MCF 10A (cell line): ENCODE measurements around the gene LGI4. TPM values are rescaled to one million over a fixed set of nuclear protein-coding genes. Genes with fewer than 3 reads are reported as not detected.

ENCODE experiments used
- BruUV-seq: library from RNA; stranded (reverse); fragments of 400-500 nt; replicated peaks from 2 replicates; lab custom pipeline; 2021; lab: Mats Ljungman, UMichigan
- CTCF ChIA-PET: fragments of 300-600 bp; sonication (Branson Sonifier 250); formaldehyde crosslinking; extraction: SDS; loops from one replicate; lab custom pipeline; 2021; ENCODE audit warnings: antibody characterized with exemption, inconsistent platforms; lab: Yijun Ruan, JAX
- POLR2A ChIA-PET: fragments of 300-600, 350-650 bp; sonication (Branson Sonifier 250); formaldehyde crosslinking; extraction: SDS; loops from one replicate; lab custom pipeline; 2020; ENCODE audit warnings: antibody characterized with exemption, inconsistent platforms; lab: Yijun Ruan, JAX
- DNase-seq: peaks from one replicate; pipeline ENCODE4 v3.0.0-alpha.2; 2018; ENCODE audit not compliant: unreplicated experiment
- H3K27ac Mint-ChIP-seq: one replicate; pipeline ENCODE4 v1.8.0; 2022; ENCODE audit warnings: mild to moderate bottlenecking, low read depth, mixed read lengths; ENCODE audit not compliant: unreplicated experiment
- H3K27me3 Mint-ChIP-seq: one replicate; pipeline ENCODE4 v1.8.0; 2022; ENCODE audit warnings: mixed read lengths; ENCODE audit not compliant: insufficient read depth, unreplicated experiment
- H3K36me3 Mint-ChIP-seq: one replicate; pipeline ENCODE4 v1.8.0; 2022; ENCODE audit warnings: mild to moderate bottlenecking, moderate library complexity, mixed read lengths; ENCODE audit not compliant: insufficient read depth, unreplicated experiment
- H3K4me1 Mint-ChIP-seq: one replicate; pipeline ENCODE4 v1.8.0; 2022; ENCODE audit warnings: mixed read lengths; ENCODE audit not compliant: insufficient read depth, unreplicated experiment
- H3K4me3 Mint-ChIP-seq: one replicate; pipeline ENCODE4 v1.8.0; 2022; ENCODE audit warnings: mild to moderate bottlenecking, moderate library complexity, mixed read lengths; ENCODE audit not compliant: unreplicated experiment
- H3K9me3 Mint-ChIP-seq: one replicate; pipeline ENCODE4 v1.8.0; 2022; ENCODE audit warnings: mixed read lengths; ENCODE audit not compliant: unreplicated experiment
- intact Hi-C: fragments of 100-400 bp; cut with micrococcal nuclease; formaldehyde crosslinking; loops from 2 replicates; pipeline ENCODE4 v1.14.1; 2022
- total RNA-seq: library from RNA; stranded (reverse); gene quantifications from 2 replicates; pipeline ENCODE4 v1.2.3, GENCODE V29; 2022
- TF ChIP-seq, protein P1 (sequence below): fragments of 200-600 bp; IDR thresholded peaks from one replicate; pipeline ENCODE4 v1.8.0; 2022; ENCODE audit warnings: antibody characterized with exemption, mild to moderate bottlenecking; ENCODE audit not compliant: unreplicated experiment

The LGI4 gene
- total RNA-seq, 1 experiment from 2014 or later: not detected

DNA sequence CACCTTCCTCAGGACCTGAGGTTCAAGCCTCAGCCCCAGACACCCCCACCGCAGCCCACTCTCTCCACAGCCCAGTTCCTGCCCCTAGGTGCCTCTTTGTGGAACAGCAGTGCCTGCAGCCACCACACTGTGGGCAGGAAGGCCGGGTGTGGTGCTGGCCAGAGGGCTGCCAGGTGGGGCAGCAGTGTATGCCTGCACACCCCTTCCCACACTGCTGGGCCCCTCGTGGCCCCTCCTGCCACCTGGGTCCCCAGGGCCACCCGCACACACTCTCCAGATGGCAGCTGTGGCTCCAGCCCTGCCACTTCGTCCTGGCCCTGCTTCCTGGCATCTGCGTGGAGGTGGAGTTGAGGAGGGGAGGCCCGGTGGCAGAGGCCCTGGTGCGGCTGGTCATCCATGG lies 58.2 kb downstream of the LGI4 start:
- no peaks in the 10 kb centered on the region for H3K36me3 Mint-ChIP-seq
- BruUV-seq: no TSS peak
- H3K4me1 Mint-ChIP-seq: no peaks in the 10 kb centered on the region
- POLR2A ChIA-PET: no interaction called here
- CTCF ChIA-PET: no interaction called here
- H3K27me3 Mint-ChIP-seq: peaks cover 17% of the 10 kb centered on the region
- TF ChIP-seq, protein P1, sequence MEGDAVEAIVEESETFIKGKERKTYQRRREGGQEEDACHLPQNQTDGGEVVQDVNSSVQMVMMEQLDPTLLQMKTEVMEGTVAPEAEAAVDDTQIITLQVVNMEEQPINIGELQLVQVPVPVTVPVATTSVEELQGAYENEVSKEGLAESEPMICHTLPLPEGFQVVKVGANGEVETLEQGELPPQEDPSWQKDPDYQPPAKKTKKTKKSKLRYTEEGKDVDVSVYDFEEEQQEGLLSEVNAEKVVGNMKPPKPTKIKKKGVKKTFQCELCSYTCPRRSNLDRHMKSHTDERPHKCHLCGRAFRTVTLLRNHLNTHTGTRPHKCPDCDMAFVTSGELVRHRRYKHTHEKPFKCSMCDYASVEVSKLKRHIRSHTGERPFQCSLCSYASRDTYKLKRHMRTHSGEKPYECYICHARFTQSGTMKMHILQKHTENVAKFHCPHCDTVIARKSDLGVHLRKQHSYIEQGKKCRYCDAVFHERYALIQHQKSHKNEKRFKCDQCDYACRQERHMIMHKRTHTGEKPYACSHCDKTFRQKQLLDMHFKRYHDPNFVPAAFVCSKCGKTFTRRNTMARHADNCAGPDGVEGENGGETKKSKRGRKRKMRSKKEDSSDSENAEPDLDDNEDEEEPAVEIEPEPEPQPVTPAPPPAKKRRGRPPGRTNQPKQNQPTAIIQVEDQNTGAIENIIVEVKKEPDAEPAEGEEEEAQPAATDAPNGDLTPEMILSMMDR: no peak
- intact Hi-C loops: no loop called here
- H3K4me3 Mint-ChIP-seq: no peak overlapping the region
- no peaks in the 10 kb centered on the region for H3K9me3 Mint-ChIP-seq
- DNase-seq: no peak
- H3K27ac Mint-ChIP-seq: no peak overlapping the region

DNA sequence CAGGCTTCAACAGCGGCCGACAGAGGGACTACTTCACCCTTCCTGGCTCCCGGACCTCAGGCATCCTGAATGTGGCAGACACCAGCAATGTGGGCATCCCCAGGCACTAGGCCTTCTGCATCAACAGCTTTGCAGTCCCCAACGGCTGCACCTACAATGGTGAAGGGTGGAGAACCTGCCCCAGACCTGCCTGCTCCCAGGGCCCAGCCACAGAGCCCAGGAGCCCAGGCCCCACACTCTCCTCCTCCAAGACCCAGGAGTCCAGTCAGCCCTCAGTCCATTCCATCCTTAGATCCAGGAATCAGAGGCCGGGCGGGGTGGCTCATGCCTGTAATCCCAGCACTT lies 58.9 kb downstream of the LGI4 start:
- ChIA-PET POLR2A (no interaction called here), CTCF (interaction anchor here (1.3 kb wide), 1 partner anchor 9 kb away, joined by 6 read pairs; no protein-coding TSS in a partner anchor)
- Mint-ChIP-seq H3K4me1 (no peaks in the 10 kb centered on the region), H3K27ac (no peak overlapping the region), H3K9me3 (no peaks in the 10 kb centered on the region), H3K4me3 (no peak overlapping the region), H3K36me3 (no peaks in the 10 kb centered on the region), H3K27me3 (peaks cover 17% of the 10 kb centered on the region)
- intact Hi-C loops: no loop called here
- TF ChIP-seq, protein P1: no peak
- no peak for DNase-seq
- BruUV-seq: no TSS peak

DNA sequence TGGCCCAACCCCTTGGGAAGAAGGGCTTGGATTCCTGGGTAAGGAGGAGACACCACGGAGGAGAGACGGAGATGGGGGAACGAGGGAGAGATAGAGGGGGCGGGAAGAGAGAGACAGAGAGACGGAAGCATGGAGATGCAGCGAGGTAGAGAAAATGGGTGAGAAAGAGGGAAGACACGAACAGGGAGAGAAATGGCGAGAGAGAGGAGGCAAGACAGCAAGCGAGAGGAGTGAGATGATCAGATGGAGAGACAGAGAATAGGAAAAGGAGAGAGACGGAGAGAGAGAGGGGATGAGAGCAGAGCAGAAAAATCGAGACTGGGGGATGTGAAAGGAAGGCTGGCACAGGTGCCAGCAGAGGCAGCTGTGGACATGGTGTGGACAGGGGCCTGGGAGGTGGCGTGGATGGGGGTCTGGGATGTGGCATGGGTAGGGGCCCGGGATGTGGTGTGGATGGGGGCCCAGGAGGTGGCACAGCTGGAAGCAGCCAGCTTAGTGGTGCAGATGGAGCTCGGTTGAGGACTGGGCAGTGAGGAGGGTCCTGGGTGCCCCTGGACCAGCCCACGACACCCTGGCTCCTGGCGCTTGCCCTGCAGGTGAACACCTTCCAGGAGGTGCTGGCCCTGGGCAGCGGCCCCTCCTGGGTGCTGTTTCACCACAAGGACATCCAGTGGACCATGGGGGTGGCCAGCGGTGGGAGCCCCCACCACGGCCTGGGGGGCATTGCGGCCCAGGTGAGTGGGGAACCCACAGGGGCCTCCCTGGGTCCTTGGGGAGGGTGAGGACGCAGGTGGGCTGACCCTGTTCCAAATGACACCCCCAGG lies 59.4 kb downstream of the LGI4 start:
- intact Hi-C loops: no loop called here
- DNase-seq: no peak
- Mint-ChIP-seq H3K4me3 (no peak overlapping the region), H3K36me3 (no peaks in the 10 kb centered on the region), H3K4me1 (no peaks in the 10 kb centered on the region), H3K27me3 (peaks cover 17% of the 10 kb centered on the region), H3K27ac (no peak overlapping the region), H3K9me3 (no peaks in the 10 kb centered on the region)
- CTCF ChIA-PET: interaction anchor here (1.3 kb wide), 1 partner anchor 9 kb away, joined by 6 read pairs; no protein-coding TSS in a partner anchor
- BruUV-seq: no TSS peak
- POLR2A ChIA-PET: no interaction called here
- TF ChIP-seq, protein P1: no peak

Other genes starting within 250 kb of the LGI4 start
- gene ZNF30, start 208.2 kb downstream of the LGI4 start, total RNA-seq: 2.3 and 4.0 TPM in 2 replicates
- gene ZNF792, start 170.8 kb downstream of the LGI4 start, total RNA-seq: 0.40 and 1.0 TPM in 2 replicates
- 46.7 and 48.1 TPM in 2 replicates for gene GRAMD1A, start 134.7 kb downstream of the LGI4 start, total RNA-seq
- 0.19 and 0.27 TPM in 2 replicates for gene SCN1B, start 104.6 kb downstream of the LGI4 start, total RNA-seq
- gene HPN, start 93.3 kb downstream of the LGI4 start, total RNA-seq: not detected in 2 replicates
- 4.3 and 6.9 TPM in 2 replicates for gene FXYD3, start 19.2 kb downstream of the LGI4 start, total RNA-seq
- not detected in 2 replicates for gene FXYD1, start 3.8 kb upstream of the LGI4 start, total RNA-seq
- gene FXYD7, start 8.2 kb upstream of the LGI4 start, total RNA-seq: not detected in 2 replicates
- 150 and 159 TPM in 2 replicates for gene FXYD5, start 19.7 kb upstream of the LGI4 start, total RNA-seq
- gene FAM187B, start 93.7 kb upstream of the LGI4 start, total RNA-seq: not detected in 2 replicates
- gene LSR, start 113.9 kb upstream of the LGI4 start, total RNA-seq: 60.6 and 64.1 TPM in 2 replicates
- gene USF2, start 133.9 kb upstream of the LGI4 start, total RNA-seq: 81.6 and 95.7 TPM in 2 replicates
- not detected in 2 replicates for gene HAMP, start 147.5 kb upstream of the LGI4 start, total RNA-seq
- gene MAG, start 157.1 kb upstream of the LGI4 start, total RNA-seq: not detected in 2 replicates
- gene CD22, start 194.1 kb upstream of the LGI4 start, total RNA-seq: 0.56 and 1.7 TPM in 2 replicates
- gene FFAR1, start 212.8 kb upstream of the LGI4 start, total RNA-seq: not detected in 2 replicates
- gene FFAR3, start 223.4 kb upstream of the LGI4 start, total RNA-seq: not detected in 2 replicates
- not detected in 2 replicates for gene GPR42, start 236.0 kb upstream of the LGI4 start, total RNA-seq